Neural crest cell (in vitro differentiated cells): ENCODE results near the gene GPAM. TPM values are rescaled to one million over a fixed set of nuclear protein-coding genes. Genes with fewer than 3 reads are reported as not detected.

Source experiments
- DNase-seq: peaks from one replicate; pipeline ENCODE4 v3.0.0; 2021; ENCODE audit warnings: low read depth, mixed read lengths, low spot score
- H3K27ac Mint-ChIP-seq: one replicate; pipeline ENCODE4 v1.8.0; 2021; ENCODE audit warnings: mild to moderate bottlenecking, mixed read lengths; ENCODE audit not compliant: unreplicated experiment
- H3K27me3 Mint-ChIP-seq: 2 replicates; pipeline ENCODE4 v1.8.0; 2021; ENCODE audit warnings: low read depth, mild to moderate bottlenecking, mixed read lengths
- H3K36me3 Mint-ChIP-seq: 2 replicates; pipeline ENCODE4 v1.8.0; 2021; ENCODE audit warnings: low read depth, mild to moderate bottlenecking, mixed read lengths
- H3K4me1 Mint-ChIP-seq: 2 replicates; pipeline ENCODE4 v1.8.0; 2021; ENCODE audit warnings: mixed read lengths
- H3K4me3 Mint-ChIP-seq: one replicate; pipeline ENCODE4 v1.8.0; 2021; ENCODE audit warnings: mild to moderate bottlenecking, mixed read lengths
- H3K9me3 Mint-ChIP-seq: 2 replicates; pipeline ENCODE4 v1.8.0; 2021; ENCODE audit warnings: mixed read lengths
- CTCF ChIP-seq: fragments of 200-600 bp; sonication (generic); conservative IDR thresholded peaks from 2 replicates; pipeline ENCODE4 v1.5.0; 2021; ENCODE audit warnings: antibody characterized with exemption, mild to moderate bottlenecking
- total RNA-seq: library from RNA; stranded (reverse); gene quantifications from 2 replicates; pipeline ENCODE4 v1.2.1, GENCODE V29; 2021

Gene GPAM
- total RNA-seq, 1 donor from 2014 or later: 21.2 TPM

DNA sequence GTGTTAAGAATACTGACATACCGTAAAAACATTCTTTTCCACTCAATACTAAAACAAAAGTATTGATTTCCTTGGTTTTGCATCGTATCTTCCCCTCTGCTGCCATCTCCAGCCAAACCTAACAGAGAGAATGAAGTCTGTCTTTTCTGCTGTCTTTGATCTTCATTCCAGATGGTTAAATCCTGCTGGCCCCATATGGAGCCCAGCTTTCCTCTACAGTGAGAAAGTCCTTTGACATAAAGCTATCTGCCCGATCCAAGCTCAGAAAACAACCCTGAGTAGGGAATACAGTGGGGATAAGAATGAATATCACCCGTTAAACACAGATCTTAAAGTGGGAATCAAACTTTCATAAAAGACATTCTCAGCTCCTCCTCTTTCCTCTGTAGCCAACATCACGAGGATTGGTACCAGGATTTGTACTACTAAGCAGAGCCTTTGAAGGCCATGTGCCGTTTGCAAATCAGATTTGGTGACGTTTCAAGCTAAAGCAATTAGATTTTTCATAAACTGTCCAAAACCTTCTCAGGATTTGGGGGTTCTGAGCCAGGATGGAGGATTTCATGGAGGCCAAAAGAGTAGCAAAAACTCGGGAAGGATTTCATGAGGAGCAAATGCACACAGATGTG lies 30.8 kb upstream of the GPAM start:
- no peak for DNase-seq
- no peak for TF ChIP-seq CTCF
- H3K9me3 Mint-ChIP-seq: peaks cover 4% of the 10 kb centered on the region
- no peaks in the 10 kb centered on the region for H3K27me3 Mint-ChIP-seq
- H3K27ac Mint-ChIP-seq: no peak overlapping the region
- H3K4me1 Mint-ChIP-seq: peaks cover 65% of the 10 kb centered on the region
- peaks cover under 1% of the 10 kb centered on the region for H3K36me3 Mint-ChIP-seq
- H3K4me3 Mint-ChIP-seq: no peak overlapping the region

- no peaks in the 10 kb centered on the region for H3K27me3 Mint-ChIP-seq
- H3K4me1 Mint-ChIP-seq: peaks cover 71% of the 10 kb centered on the region
Measured at GRCh38 chr10:112213836-112214235, 30.3 kb upstream of the GPAM start.

GRCh38 chr10:112213098-112213823 lies 29.7 kb upstream of the GPAM start:
- no peaks in the 10 kb centered on the region for H3K36me3 Mint-ChIP-seq
- peaks cover 4% of the 10 kb centered on the region for H3K9me3 Mint-ChIP-seq
- H3K4me3 Mint-ChIP-seq: no peak overlapping the region
- TF ChIP-seq CTCF: no peak
- peaks cover 72% of the 10 kb centered on the region for H3K4me1 Mint-ChIP-seq
- no peak for DNase-seq
- H3K27me3 Mint-ChIP-seq: no peaks in the 10 kb centered on the region
- peak overlapping the region; percentile 60 for H3K27ac Mint-ChIP-seq

More at GRCh38 chr10:112213836-112214235, 30.3 kb upstream of the GPAM start:
- Mint-ChIP-seq H3K9me3 (peaks cover 4% of the 10 kb centered on the region), H3K27ac (peak overlapping the region; percentile 60), H3K4me3 (no peak overlapping the region), H3K36me3 (no peaks in the 10 kb centered on the region)
- no peak for TF ChIP-seq CTCF
- no peak for DNase-seq

- Mint-ChIP-seq H3K27ac (no peak overlapping the region), H3K27me3 (no peaks in the 10 kb centered on the region), H3K9me3 (no peaks in the 10 kb centered on the region), H3K36me3 (no peaks in the 10 kb centered on the region), H3K4me3 (no peak overlapping the region), H3K4me1 (peaks cover 56% of the 10 kb centered on the region)
- no peak for TF ChIP-seq CTCF
- DNase-seq: no peak
Measured at GRCh38 chr10:112210666-112211065, 27.1 kb upstream of the GPAM start.

GRCh38 chr10:112209684-112210131 lies 26.1 kb upstream of the GPAM start:
- peak overlapping the region; percentile 36 for H3K27ac Mint-ChIP-seq
- DNase-seq: no peak
- H3K36me3 Mint-ChIP-seq: no peaks in the 10 kb centered on the region

More at GRCh38 chr10:112209684-112210131, 26.1 kb upstream of the GPAM start:
- no peaks in the 10 kb centered on the region for H3K27me3 Mint-ChIP-seq
- no peak for TF ChIP-seq CTCF
- H3K4me3 Mint-ChIP-seq: no peak overlapping the region
- H3K9me3 Mint-ChIP-seq: no peaks in the 10 kb centered on the region
- H3K4me1 Mint-ChIP-seq: peaks cover 52% of the 10 kb centered on the region
